Keratinocyte (primary cell): ENCODE results near the gene ENG. TPM values are rescaled to one million over a fixed set of nuclear protein-coding genes. Genes with fewer than 3 reads are reported as not detected.

Experiments
- DNase-seq: peaks from one replicate; pipeline ENCODE4 v3.0.0-alpha.2; 2011; ENCODE audit warnings: low read depth, missing footprints, low spot score
- FAIRE-seq: peaks from 2 replicates; lab custom pipeline; 2011; peaks lifted over from hg19 to GRCh38; lab: Jason Lieb, UNC
- H2AFZ ChIP-seq: 2 replicates; pipeline ENCODE4 v1.6.0; 2012; ENCODE audit warnings: low read length, control low read depth, inconsistent platforms; ENCODE audit not compliant: control insufficient read depth
- H3K27ac ChIP-seq: 2 replicates; pipeline ENCODE4 v1.5.1; 2011; ENCODE audit warnings: low read length; ENCODE audit not compliant: control insufficient read depth, insufficient read depth
- H3K27me3 ChIP-seq: 3 replicates; pipeline ENCODE4 v1.6.0; 2011; ENCODE audit warnings: low read length; ENCODE audit not compliant: control insufficient read depth, insufficient read depth; ENCODE audit errors: extremely low read depth
- H3K36me3 ChIP-seq, 2 experiments: 2 replicates in 1 of 2; 3 replicates in 1 of 2; pipeline ENCODE4 v1.5.1; 2011; ENCODE audit warnings: low read length in 2 of 2, mild to moderate bottlenecking in 1 of 2; ENCODE audit not compliant: control insufficient read depth in 2 of 2, insufficient read depth in 2 of 2; ENCODE audit errors: extremely low read depth in 1 of 2
- H3K4me1 ChIP-seq: 3 replicates; pipeline ENCODE4 v1.5.1; 2011; ENCODE audit warnings: low read length; ENCODE audit not compliant: control insufficient read depth, insufficient read depth; ENCODE audit errors: extremely low read depth
- H3K4me2 ChIP-seq: 3 replicates; pipeline ENCODE4 v1.6.0; 2011; ENCODE audit warnings: low read depth, low read length; ENCODE audit not compliant: control insufficient read depth, insufficient read depth; ENCODE audit errors: extremely low read depth
- H3K4me3 ChIP-seq, 3 experiments: fragments of 200-600 bp in 1 of 3; sonication (generic) in 1 of 3; 2 replicates in 2 of 3; 3 replicates in 1 of 3; pipeline ENCODE4 v1.5.1; 2011 to 2016; ENCODE audit warnings: low read length in 3 of 3, mild to moderate bottlenecking in 3 of 3, control low read depth in 2 of 3, inconsistent platforms in 1 of 3, low read depth in 1 of 3, mixed read lengths in 1 of 3, mixed run types in 1 of 3, moderate library complexity in 1 of 3; ENCODE audit not compliant: control insufficient read depth in 2 of 3, insufficient read depth in 2 of 3; ENCODE audit errors: extremely low read depth in 1 of 3
- H3K79me2 ChIP-seq: 2 replicates; pipeline ENCODE4 v1.6.0; 2012; ENCODE audit warnings: low read length; ENCODE audit not compliant: control insufficient read depth, insufficient read depth
- H3K9ac ChIP-seq: 3 replicates; pipeline ENCODE4 v1.6.0; 2011; ENCODE audit warnings: low read length; ENCODE audit not compliant: control insufficient read depth, insufficient read depth; ENCODE audit errors: extremely low read depth
- H3K9me1 ChIP-seq: 3 replicates; pipeline ENCODE4 v1.6.0; 2011; ENCODE audit warnings: low read length; ENCODE audit not compliant: control insufficient read depth, insufficient read depth; ENCODE audit errors: extremely low read depth
- H3K9me3 ChIP-seq: 2 replicates; pipeline ENCODE4 v1.5.1; 2012; ENCODE audit warnings: low read depth, low read length; ENCODE audit not compliant: control insufficient read depth
- H4K20me1 ChIP-seq: 3 replicates; pipeline ENCODE4 v1.6.0; 2011; ENCODE audit warnings: low read length; ENCODE audit not compliant: control insufficient read depth, insufficient read depth; ENCODE audit errors: extremely low read depth
- EZH2 ChIP-seq: IDR thresholded peaks from one replicate; pipeline ENCODE4 v1.6.1; 2012; ENCODE audit warnings: inconsistent platforms, mild to moderate bottlenecking, low read length, moderate library complexity
- dilution Hi-C: fragments of 300-500 bp; cut with MboI; formaldehyde crosslinking; loops from one replicate; pipeline ENCODE4 v1.7.0; 2020; ENCODE audit warnings: low sequenced_read_pairs; ENCODE audit not compliant: extremely low pct_ligation_motif_present
- polyA plus RNA-seq, 5 experiments: library from polyadenylated mRNA; depleted of rRNA in 3 of 5; stranded (reverse) in 3 of 5; stranded (forward) in 1 of 5; unstranded in 1 of 5; fragments of >200 nt; gene quantifications; 1 replicate in 1 of 5; 2 replicates in 3 of 5; 3 replicates in 1 of 5; pipeline versions ENCODE4 v1.2.1 to v1.2.3, GENCODE V29; 2011 to 2012; ENCODE audit warnings: missing spikeins in 2 of 5, low read depth in 1 of 5, low replicate concordance in 1 of 5
- TF ChIP-seq, protein P1 (sequence below), 3 experiments: IDR thresholded peaks in 1 of 3; conservative IDR thresholded peaks in 1 of 3; optimal IDR thresholded peaks in 1 of 3; 2 replicates in 2 of 3; 3 replicates in 1 of 3; pipeline versions ENCODE3 to v1.5.1; 2011; ENCODE audit warnings: low read length in 3 of 3, mild to moderate bottlenecking in 3 of 3, moderate library complexity in 2 of 3, control low read depth in 1 of 3, inconsistent platforms in 1 of 3; ENCODE audit not compliant: insufficient read depth in 2 of 3; ENCODE audit errors: extremely low read depth in 1 of 3

The ENG gene
- polyA plus RNA-seq, 1 donor (not counting 4 experiments of a cell fraction or from before 2014, with no cell fraction given): 0.22 TPM

GRCh38 chr9:127856094-127856728, 1.8 kb upstream of the ENG start:
- Histone ChIP-seq H3K9me1 (no peaks in the 10 kb centered on the region), H2AFZ (no peak overlapping the region), H3K4me2 (no peak overlapping the region), H3K9me3 (no peaks in the 10 kb centered on the region), H3K9ac (no peak overlapping the region), H4K20me1 (no peaks in the 10 kb centered on the region), H3K4me3 (no peak overlapping the region), H3K27me3 (peaks cover 4% of the 10 kb centered on the region), H3K27ac (no peak overlapping the region), H3K36me3 (no peaks in the 10 kb centered on the region), H3K79me2 (no peaks in the 10 kb centered on the region), H3K4me1 (no peaks in the 10 kb centered on the region)
- DNase-seq (no peak), FAIRE-seq (no peak)
- dilution Hi-C loops: no loop called here
- TF ChIP-seq, protein P1, sequence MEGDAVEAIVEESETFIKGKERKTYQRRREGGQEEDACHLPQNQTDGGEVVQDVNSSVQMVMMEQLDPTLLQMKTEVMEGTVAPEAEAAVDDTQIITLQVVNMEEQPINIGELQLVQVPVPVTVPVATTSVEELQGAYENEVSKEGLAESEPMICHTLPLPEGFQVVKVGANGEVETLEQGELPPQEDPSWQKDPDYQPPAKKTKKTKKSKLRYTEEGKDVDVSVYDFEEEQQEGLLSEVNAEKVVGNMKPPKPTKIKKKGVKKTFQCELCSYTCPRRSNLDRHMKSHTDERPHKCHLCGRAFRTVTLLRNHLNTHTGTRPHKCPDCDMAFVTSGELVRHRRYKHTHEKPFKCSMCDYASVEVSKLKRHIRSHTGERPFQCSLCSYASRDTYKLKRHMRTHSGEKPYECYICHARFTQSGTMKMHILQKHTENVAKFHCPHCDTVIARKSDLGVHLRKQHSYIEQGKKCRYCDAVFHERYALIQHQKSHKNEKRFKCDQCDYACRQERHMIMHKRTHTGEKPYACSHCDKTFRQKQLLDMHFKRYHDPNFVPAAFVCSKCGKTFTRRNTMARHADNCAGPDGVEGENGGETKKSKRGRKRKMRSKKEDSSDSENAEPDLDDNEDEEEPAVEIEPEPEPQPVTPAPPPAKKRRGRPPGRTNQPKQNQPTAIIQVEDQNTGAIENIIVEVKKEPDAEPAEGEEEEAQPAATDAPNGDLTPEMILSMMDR (optimal IDR thresholded peaks at IDR 0.05 in 1 of 3, IDR thresholded peaks at IDR 0.05 in 1 of 3, conservative IDR thresholded peaks at IDR 0.05 in 1 of 3; ENCODE audit: extremely low read depth in 1 of 3, insufficient read depth in 2 of 3, low read length in 3 of 3): no peak
- TF ChIP-seq EZH2: no peak

DNA sequence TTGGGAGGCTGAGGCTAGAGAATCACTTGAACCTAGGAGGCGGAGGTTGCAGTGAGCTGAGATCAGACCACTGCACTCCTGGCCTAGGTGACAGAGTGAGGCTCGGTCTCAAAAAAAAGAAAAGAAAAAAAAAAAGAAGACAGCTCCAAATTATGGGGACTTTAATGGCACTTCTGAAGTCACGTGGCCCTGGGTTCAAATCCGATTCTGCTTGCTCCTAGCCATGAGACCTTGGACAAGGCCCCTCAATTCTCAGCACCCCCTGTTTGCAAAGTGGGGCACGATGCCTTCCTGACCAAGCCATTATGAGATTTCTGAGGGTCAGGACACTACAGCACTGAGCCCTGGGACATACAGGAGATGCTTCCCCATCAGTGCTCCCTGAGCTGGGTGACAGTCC, 1.1 kb upstream of the ENG start:
- Histone ChIP-seq H2AFZ (no peak overlapping the region), H3K9me1 (no peaks in the 10 kb centered on the region), H3K4me1 (no peaks in the 10 kb centered on the region), H3K9me3 (no peaks in the 10 kb centered on the region), H3K27me3 (peaks cover 4% of the 10 kb centered on the region), H3K79me2 (no peaks in the 10 kb centered on the region), H4K20me1 (no peaks in the 10 kb centered on the region), H3K4me2 (no peak overlapping the region), H3K4me3 (no peak overlapping the region), H3K36me3 (no peaks in the 10 kb centered on the region), H3K9ac (no peak overlapping the region), H3K27ac (no peak overlapping the region)
- no peak for TF ChIP-seq EZH2
- TF ChIP-seq, protein P1 (optimal IDR thresholded peaks at IDR 0.05 in 1 of 3, IDR thresholded peaks at IDR 0.05 in 1 of 3, conservative IDR thresholded peaks at IDR 0.05 in 1 of 3; ENCODE audit: extremely low read depth in 1 of 3, insufficient read depth in 2 of 3, low read length in 3 of 3): no peak
- no peak for DNase-seq
- dilution Hi-C loops: no loop called here
- no peak for FAIRE-seq
